Lower leg skin (tissue), 3 donors: ENCODE measurements around the gene RAD9A.

Source experiments
- POLR2A ChIP-seq, 2 donors: fragments of 450-650 bp; IDR thresholded peaks; one replicate each; pipeline ENCODE4 v1.6.1; 2016 to 2017; ENCODE audit warnings: antibody characterized with exemption in 2 of 2, mild to moderate bottlenecking in 1 of 2, moderate library complexity in 1 of 2
- TF ChIP-seq, protein P1 (sequence below), 3 donors: fragments of 450-650 bp; IDR thresholded peaks; one replicate each; pipeline ENCODE4 v1.5.1; 2016; ENCODE audit warnings: antibody characterized with exemption in 3 of 3, mild to moderate bottlenecking in 3 of 3, moderate library complexity in 2 of 3

DNA sequence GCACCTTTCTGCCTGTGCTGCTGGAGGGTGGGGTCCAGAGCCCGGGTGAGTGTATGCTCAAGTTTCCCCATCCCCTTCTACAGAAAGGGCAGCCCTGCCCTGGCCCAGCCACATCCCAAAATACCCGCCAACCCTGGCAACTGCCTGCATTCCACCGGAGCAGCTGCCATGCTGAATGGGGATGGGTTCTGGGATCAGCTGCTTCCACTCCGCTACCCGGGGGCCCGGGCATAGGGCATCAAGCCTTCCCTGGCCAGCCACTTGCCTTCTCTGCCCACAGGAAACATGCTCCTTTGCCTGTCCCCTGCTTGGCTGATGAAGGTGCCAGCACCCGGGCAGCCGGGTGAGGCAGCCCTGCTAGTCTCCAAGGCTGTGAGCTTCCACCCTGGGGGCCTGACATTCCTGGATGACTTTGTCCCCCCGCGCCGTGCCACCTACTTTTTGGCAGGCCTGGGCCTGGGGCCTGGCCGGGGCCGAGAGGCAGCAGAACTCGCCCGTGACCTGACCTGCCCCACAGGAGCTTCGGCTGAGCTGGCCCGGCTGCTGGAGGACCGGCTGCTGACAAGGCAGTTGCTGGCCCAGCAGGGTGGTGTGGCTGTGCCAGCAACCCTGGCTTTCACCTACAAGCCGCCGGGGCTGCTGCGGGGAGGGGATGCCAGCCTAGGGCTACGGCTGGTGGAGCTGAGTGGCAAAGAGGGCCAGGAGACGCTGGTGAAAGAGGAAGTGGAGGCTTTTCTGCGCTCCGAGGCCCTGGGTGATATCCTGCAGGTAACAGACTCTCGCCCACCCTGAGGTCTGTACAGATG, 26.9 kb downstream of the RAD9A start:
- TF ChIP-seq POLR2A (IDR thresholded peaks at IDR 0.05), result no peak
- TF ChIP-seq, protein P1, sequence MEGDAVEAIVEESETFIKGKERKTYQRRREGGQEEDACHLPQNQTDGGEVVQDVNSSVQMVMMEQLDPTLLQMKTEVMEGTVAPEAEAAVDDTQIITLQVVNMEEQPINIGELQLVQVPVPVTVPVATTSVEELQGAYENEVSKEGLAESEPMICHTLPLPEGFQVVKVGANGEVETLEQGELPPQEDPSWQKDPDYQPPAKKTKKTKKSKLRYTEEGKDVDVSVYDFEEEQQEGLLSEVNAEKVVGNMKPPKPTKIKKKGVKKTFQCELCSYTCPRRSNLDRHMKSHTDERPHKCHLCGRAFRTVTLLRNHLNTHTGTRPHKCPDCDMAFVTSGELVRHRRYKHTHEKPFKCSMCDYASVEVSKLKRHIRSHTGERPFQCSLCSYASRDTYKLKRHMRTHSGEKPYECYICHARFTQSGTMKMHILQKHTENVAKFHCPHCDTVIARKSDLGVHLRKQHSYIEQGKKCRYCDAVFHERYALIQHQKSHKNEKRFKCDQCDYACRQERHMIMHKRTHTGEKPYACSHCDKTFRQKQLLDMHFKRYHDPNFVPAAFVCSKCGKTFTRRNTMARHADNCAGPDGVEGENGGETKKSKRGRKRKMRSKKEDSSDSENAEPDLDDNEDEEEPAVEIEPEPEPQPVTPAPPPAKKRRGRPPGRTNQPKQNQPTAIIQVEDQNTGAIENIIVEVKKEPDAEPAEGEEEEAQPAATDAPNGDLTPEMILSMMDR (IDR thresholded peaks at IDR 0.05), result no peak
